Omental fat pad (tissue), 4 donors: Measurements from ENCODE around the gene PTGES. TPM values are rescaled to one million over a fixed set of nuclear protein-coding genes. Genes with fewer than 3 reads are reported as not detected.
"Not testable (repeated sequence)": the region's sequence is repeated elsewhere in the genome, so short reads cannot be mapped to it uniquely, and the experiment has no call there.

Experiments
- ATAC-seq: fragments of 150-250 bp; one replicate; pipeline ENCODE4 v1.9.1; 2016; ENCODE audit warnings: mild to moderate bottlenecking, moderate library complexity; ENCODE audit not compliant: low FRiP score
- DNase-seq: peaks from one replicate; pipeline ENCODE4 v3.0.0-alpha.2; 2019; ENCODE audit warnings: low spot score
- CTCF ChIP-seq, 3 donors: fragments of 450-650 bp; IDR thresholded peaks; one replicate each; pipeline ENCODE4 v1.5.1; 2016 to 2017; ENCODE audit warnings: antibody characterized with exemption in 3 of 3, mild to moderate bottlenecking in 3 of 3, moderate library complexity in 2 of 3
- total RNA-seq, 4 donors: library from RNA; depleted of rRNA; stranded (reverse); fragments of >200 nt; gene quantifications; one replicate each; pipeline ENCODE4 v1.1.0, GENCODE V29; 2016

PTGES gene
- total RNA-seq, 4 donors from 2014 or later: 4.2 to 12.4 (median 8.9) TPM

GRCh38 chr9:129750013-129750638 is 2.7 kb downstream of the PTGES start:
- no peak for DNase-seq
- ATAC-seq: no peak
- no peak for TF ChIP-seq CTCF (IDR thresholded peaks at IDR 0.05)

GRCh38 chr9:129749575-129749974 is 3.3 kb downstream of the PTGES start:
- ATAC-seq (no peak), DNase-seq (no peak)
- TF ChIP-seq CTCF (IDR thresholded peaks at IDR 0.05): no peak

DNA sequence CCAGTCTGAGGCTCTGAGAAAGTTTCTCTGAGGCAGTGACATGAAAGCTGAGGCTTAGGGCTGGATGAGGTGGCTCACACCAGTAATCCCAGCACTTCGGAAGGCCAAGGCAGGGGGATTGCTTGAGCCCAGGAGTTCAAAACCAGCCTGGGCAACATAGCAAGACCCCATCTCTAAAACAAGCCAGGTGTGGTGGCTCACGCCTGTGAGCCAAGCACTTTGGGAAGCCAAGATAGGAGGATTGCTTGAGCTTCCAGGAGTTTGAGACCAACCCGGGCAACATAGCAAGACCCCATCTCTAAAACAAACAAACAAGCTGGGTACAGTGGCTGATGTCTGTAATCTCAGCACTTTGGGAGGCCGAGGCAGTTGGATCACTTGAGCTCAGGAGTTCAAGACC is 3.8 kb downstream of the PTGES start:
- not testable (repeated sequence) for DNase-seq, ATAC-seq

GRCh38 chr9:129748249-129748648 is 4.6 kb downstream of the PTGES start:
- no peak for TF ChIP-seq CTCF (IDR thresholded peaks at IDR 0.05)
- no peak for ATAC-seq
- no peak for DNase-seq

- DNase-seq (no peak), ATAC-seq (no peak)
- no peak for TF ChIP-seq CTCF (IDR thresholded peaks at IDR 0.05)
Measured at GRCh38 chr9:129746092-129746777, 6.6 kb downstream of the PTGES start.

GRCh38 chr9:129745200-129745599 is 7.6 kb downstream of the PTGES start:
- no peak for TF ChIP-seq CTCF (IDR thresholded peaks at IDR 0.05)
- no peak for DNase-seq
- no peak for ATAC-seq

DNA sequence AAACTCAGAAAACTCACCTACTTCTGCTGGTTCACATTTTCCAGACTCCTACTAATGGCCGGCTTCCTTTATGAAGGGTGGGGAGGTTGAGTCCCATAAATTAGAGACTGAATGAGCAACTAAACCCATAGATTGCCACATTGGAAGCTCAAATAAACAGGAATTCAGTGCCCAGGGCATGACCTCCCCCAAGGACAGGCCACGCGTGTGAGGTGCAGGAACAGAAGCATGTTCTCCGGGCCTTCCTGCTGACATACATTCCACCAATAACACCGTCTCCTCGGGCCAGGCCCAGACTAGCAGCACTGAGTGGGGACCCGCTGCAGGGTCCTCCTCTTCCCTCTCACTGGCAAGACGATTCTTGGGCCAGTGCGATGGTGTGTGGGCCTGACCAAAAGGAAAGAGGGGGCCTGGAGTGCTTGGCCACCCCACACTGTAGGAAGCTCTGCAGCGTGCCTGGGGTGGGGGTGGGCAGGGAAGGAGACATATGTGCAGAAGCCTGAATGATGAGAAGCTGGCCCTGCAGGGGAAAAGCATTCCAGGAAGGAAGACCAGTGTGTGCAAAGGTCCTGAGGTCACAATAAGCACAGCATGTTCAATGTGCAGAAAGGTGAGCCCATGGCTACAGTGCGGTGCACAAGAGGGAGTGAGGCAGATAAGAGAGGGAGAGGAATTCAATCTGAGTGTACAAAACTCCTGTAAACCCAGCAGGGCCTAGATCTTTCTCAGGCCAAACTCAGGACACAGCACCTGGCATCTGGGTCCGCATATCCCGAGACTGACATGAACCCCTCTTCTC is 12.0 kb downstream of the PTGES start:
- no peak for ATAC-seq
- no peak for TF ChIP-seq CTCF (IDR thresholded peaks at IDR 0.05)
- DNase-seq: no peak
